Brain microvascular endothelial cell (primary cell): ENCODE data around the gene KCNQ2.

Experiments used
- DNase-seq: peaks from one replicate; pipeline ENCODE4 v3.0.0-alpha.2; 2020
- H3K27ac ChIP-seq: fragments of 250-450 bp; sonication (Bioruptor Pico); 2 replicates; pipeline ENCODE4 v1.5.1; 2020; ENCODE audit warnings: mild to moderate bottlenecking, moderate library complexity
- H3K27me3 ChIP-seq: fragments of 250-450 bp; sonication (Bioruptor Pico); replicated peaks from 2 replicates; pipeline ENCODE4 v1.5.1; 2020; ENCODE audit warnings: mild to moderate bottlenecking
- H3K36me3 ChIP-seq: fragments of 250-450 bp; sonication (Bioruptor Pico); replicated peaks from 2 replicates; pipeline ENCODE4 v1.5.1; 2020; ENCODE audit warnings: mild to moderate bottlenecking
- H3K4me3 ChIP-seq: 2 replicates; pipeline ENCODE4 v1.5.1; 2011; ENCODE audit warnings: low read depth, mild to moderate bottlenecking, control low read depth, low read length, moderate library complexity
- CTCF ChIP-seq: IDR thresholded peaks from 2 replicates; pipeline ENCODE4 v1.5.1; 2011; ENCODE audit warnings: low read depth, mild to moderate bottlenecking, moderate library complexity, low read length, control low read depth, inconsistent platforms; ENCODE audit errors: missing control alignments
- in situ Hi-C: cut with HindIII; loops from 2 replicates; pipeline ENCODE4 v1.10.0; 2017; ENCODE audit warnings: low sequenced_read_pairs, low pct_ligation_motif_present

Gene KCNQ2

GRCh38 chr20:63471981-63472831 is at the start of gene KCNQ2:
KCNQ2 (minus strand) TSS chr20:63472655; CDS start chr20:63472463, 192 bp downstream.
- DNase-seq, result no peak
- peaks cover 63% of the 10 kb centered on the region for H3K27me3 ChIP-seq
- TF ChIP-seq CTCF, result no peak
- H3K27ac ChIP-seq, result no peak within 1 kb of the TSS
- H3K36me3 ChIP-seq, result no peaks in the 10 kb centered on the region
- in situ Hi-C loops, result no loop called here
- H3K4me3 ChIP-seq, result no peak within 1 kb of the TSS

GRCh38 chr20:63521602-63522001 is 49.1 kb upstream of the KCNQ2 start:
- in situ Hi-C loops, result no loop called here
- H3K4me3 ChIP-seq, result peak overlapping the region; percentile 83
- H3K36me3 ChIP-seq, result peaks cover 12% of the 10 kb centered on the region
- peak; percentile 18 for TF ChIP-seq CTCF
- H3K27ac ChIP-seq, result no peak overlapping the region
- H3K27me3 ChIP-seq, result no peaks in the 10 kb centered on the region
- no peak for DNase-seq

- in situ Hi-C loops, result no loop called here
- peaks cover 12% of the 10 kb centered on the region for H3K36me3 ChIP-seq
- no peak for TF ChIP-seq CTCF
- H3K4me3 ChIP-seq, result peak overlapping the region; percentile 83
- H3K27ac ChIP-seq, result peak overlapping the region; percentile 66
- H3K27me3 ChIP-seq, result no peaks in the 10 kb centered on the region
- DNase-seq, result peak; percentile 9
These were observed 48.6 kb upstream of the KCNQ2 start for GRCh38 chr20:63520934-63521601.

- DNase-seq, result peak; percentile 53
These were observed 48.1 kb upstream of the KCNQ2 start, which contains the start of gene PPDPF for GRCh38 chr20:63520504-63520933. PPDPF (plus strand) TSS chr20:63520765; CDS start chr20:63521309, 544 bp downstream.

GRCh38 chr20:63519668-63520503 is 47.4 kb upstream of the KCNQ2 start:
- peak; percentile 42 for TF ChIP-seq CTCF
- Histone ChIP-seq H3K27me3 (no peaks in the 10 kb centered on the region), H3K4me3 (peak overlapping the region; percentile 83), H3K36me3 (peaks cover 12% of the 10 kb centered on the region), H3K27ac (no peak overlapping the region)
- no peak for DNase-seq
- in situ Hi-C loops, result no loop called here

More at GRCh38 chr20:63520504-63520933, 48.1 kb upstream of the KCNQ2 start, which contains the start of gene PPDPF:
- H3K36me3 ChIP-seq, result peaks cover 12% of the 10 kb centered on the region
- no peaks in the 10 kb centered on the region for H3K27me3 ChIP-seq
- H3K27ac ChIP-seq, result peak within 1 kb of the TSS; percentile 66
- in situ Hi-C loops, result no loop called here
- H3K4me3 ChIP-seq, result peak within 1 kb of the TSS; percentile 83
- no peak for TF ChIP-seq CTCF
